Measurements from ENCODE around the gene VSTM2L.

Gene VSTM2L

DNA sequence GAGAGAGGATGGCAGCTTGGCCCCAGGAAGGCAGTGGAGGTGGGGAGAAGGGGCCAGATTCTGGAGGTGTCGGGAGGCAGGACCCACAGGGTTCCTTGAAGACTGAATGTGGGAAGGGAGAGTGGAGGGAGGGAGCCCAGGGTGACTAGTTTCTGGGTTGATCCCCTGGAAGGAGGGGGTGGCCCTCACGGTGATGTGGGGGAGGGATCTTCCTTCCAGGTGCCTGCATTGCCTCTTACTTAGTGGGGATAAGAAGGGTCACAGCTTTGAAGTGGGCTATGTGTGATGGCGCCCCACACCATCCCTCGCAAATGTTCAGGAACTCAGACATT, 26.7 kb downstream of the VSTM2L start:
- Histone ChIP-seq H3K9me3 (ENCODE audit: control insufficient read depth in 2 of 2, low read length in 2 of 2) (no peaks in the 10 kb centered on the region), H3K27me3 (ENCODE audit: control insufficient read depth in 2 of 2, insufficient read depth in 2 of 2, low read length in 2 of 2) (no peaks in the 10 kb centered on the region), H3K27ac (ENCODE audit: low read depth in 2 of 2, low read length in 2 of 2) (no peak overlapping the region), H3K9ac (ENCODE audit: low read depth in 1 of 2, low read length in 2 of 2) (no peak overlapping the region), H3K4me1 (ENCODE audit: control insufficient read depth in 2 of 2, insufficient read depth in 2 of 2, low read length in 2 of 2) (no peaks in the 10 kb centered on the region), H3K4me3 (ENCODE audit: low read length in 2 of 2) (no peak overlapping the region), H3K36me3 (ENCODE audit: control insufficient read depth in 2 of 2, insufficient read depth in 2 of 2, low read length in 2 of 2) (no peaks in the 10 kb centered on the region)

DNA sequence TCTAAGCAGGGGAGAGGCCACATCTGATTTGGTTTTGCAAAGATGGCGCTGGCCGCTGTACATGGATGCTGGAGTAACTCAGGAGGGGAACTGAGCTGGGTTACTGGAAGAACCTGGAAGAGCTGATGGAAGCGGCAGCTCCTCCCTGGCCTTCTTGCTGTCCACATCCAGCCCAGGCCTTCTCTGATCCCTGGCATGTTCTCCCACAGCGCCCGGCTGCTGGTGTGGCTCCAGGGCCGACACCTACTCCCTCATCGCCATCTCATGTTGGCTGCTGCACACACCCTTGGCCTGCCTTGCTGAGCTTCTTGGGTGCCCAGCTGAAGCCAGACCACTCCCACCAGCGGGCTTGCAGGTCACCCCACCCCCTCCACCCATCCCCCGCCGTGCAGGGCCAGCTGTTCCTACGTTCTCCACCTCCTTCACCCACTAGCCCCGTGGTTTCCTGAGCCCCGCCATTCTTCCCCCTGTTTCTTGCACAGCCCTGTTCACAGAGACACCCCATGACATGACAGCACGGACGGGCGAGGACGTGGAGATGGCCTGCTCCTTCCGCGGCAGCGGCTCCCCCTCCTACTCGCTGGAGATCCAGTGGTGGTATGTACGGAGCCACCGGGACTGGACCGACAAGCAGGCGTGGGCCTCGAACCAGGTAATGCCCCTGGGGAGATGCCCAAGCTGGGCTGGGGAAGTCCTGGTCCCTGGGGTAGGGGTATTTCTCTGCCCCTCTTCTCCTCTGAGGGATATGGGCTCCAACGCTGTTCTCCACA, 28.4 kb downstream of the VSTM2L start:
- no peak overlapping the region for H3K27ac ChIP-seq (ENCODE audit: low read depth in 2 of 2, low read length in 2 of 2)
- no peaks in the 10 kb centered on the region for H3K9me3 ChIP-seq (ENCODE audit: control insufficient read depth in 2 of 2, low read length in 2 of 2)
- H3K36me3 ChIP-seq (ENCODE audit: control insufficient read depth in 2 of 2, insufficient read depth in 2 of 2, low read length in 2 of 2), result no peaks in the 10 kb centered on the region
- H3K4me3 ChIP-seq (ENCODE audit: low read length in 2 of 2), result no peak overlapping the region
- H3K4me1 ChIP-seq (ENCODE audit: control insufficient read depth in 2 of 2, insufficient read depth in 2 of 2, low read length in 2 of 2), result no peaks in the 10 kb centered on the region
- no peak overlapping the region for H3K9ac ChIP-seq (ENCODE audit: low read depth in 1 of 2, low read length in 2 of 2)
- H3K27me3 ChIP-seq (ENCODE audit: control insufficient read depth in 2 of 2, insufficient read depth in 2 of 2, low read length in 2 of 2), result no peaks in the 10 kb centered on the region

DNA sequence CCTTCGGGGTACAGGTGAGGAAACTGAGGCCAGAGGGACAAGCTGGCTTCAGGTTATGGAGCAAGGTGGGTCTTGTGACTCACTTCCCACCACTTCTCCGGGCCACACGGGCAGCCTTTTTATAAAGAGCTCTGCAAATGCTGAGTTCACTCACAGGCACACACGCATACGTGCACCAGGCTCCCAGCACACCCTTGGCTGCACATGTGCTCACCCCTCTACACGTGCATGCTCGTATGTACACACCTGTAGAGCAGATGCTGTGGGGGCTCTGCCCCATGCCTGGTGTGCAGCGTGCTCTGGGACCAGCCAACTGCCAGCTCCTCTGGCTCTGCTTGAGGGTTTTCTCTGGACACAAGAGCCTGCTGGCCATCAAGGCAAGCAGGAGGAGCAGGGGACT, 29.1 kb downstream of the VSTM2L start:
- Histone ChIP-seq H3K36me3 (ENCODE audit: control insufficient read depth in 2 of 2, insufficient read depth in 2 of 2, low read length in 2 of 2) (no peaks in the 10 kb centered on the region), H3K27ac (ENCODE audit: low read depth in 2 of 2, low read length in 2 of 2) (no peak overlapping the region), H3K9me3 (ENCODE audit: control insufficient read depth in 2 of 2, low read length in 2 of 2) (no peaks in the 10 kb centered on the region), H3K9ac (ENCODE audit: low read depth in 1 of 2, low read length in 2 of 2) (no peak overlapping the region), H3K4me1 (ENCODE audit: control insufficient read depth in 2 of 2, insufficient read depth in 2 of 2, low read length in 2 of 2) (no peaks in the 10 kb centered on the region), H3K4me3 (ENCODE audit: low read length in 2 of 2) (no peak overlapping the region), H3K27me3 (ENCODE audit: control insufficient read depth in 2 of 2, insufficient read depth in 2 of 2, low read length in 2 of 2) (no peaks in the 10 kb centered on the region)

DNA sequence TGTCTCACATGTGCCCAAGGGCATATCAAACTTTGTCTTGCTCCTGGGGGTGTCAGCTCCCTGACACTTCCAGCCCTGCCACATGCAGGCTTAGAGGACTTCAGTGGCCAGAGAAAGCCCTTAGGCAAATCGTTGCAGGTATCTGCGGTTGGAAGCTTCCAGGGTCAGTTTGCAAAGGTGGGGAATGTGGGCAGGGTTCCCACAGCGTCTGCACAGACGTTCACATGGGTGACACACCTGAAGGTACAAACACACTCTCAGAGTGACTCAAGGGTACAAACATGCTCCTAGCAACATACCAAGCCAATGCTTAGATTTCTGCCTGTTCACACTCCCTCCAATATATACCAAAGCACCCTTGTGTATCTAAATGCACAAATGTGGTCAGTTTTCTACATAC, 30.0 kb downstream of the VSTM2L start:
- Histone ChIP-seq H3K4me1 (ENCODE audit: control insufficient read depth in 2 of 2, insufficient read depth in 2 of 2, low read length in 2 of 2) (no peaks in the 10 kb centered on the region), H3K36me3 (ENCODE audit: control insufficient read depth in 2 of 2, insufficient read depth in 2 of 2, low read length in 2 of 2) (no peaks in the 10 kb centered on the region), H3K27ac (ENCODE audit: low read depth in 2 of 2, low read length in 2 of 2) (no peak overlapping the region), H3K4me3 (ENCODE audit: low read length in 2 of 2) (no peak overlapping the region), H3K9ac (ENCODE audit: low read depth in 1 of 2, low read length in 2 of 2) (no peak overlapping the region), H3K27me3 (ENCODE audit: control insufficient read depth in 2 of 2, insufficient read depth in 2 of 2, low read length in 2 of 2) (no peaks in the 10 kb centered on the region), H3K9me3 (ENCODE audit: control insufficient read depth in 2 of 2, low read length in 2 of 2) (no peaks in the 10 kb centered on the region)

DNA sequence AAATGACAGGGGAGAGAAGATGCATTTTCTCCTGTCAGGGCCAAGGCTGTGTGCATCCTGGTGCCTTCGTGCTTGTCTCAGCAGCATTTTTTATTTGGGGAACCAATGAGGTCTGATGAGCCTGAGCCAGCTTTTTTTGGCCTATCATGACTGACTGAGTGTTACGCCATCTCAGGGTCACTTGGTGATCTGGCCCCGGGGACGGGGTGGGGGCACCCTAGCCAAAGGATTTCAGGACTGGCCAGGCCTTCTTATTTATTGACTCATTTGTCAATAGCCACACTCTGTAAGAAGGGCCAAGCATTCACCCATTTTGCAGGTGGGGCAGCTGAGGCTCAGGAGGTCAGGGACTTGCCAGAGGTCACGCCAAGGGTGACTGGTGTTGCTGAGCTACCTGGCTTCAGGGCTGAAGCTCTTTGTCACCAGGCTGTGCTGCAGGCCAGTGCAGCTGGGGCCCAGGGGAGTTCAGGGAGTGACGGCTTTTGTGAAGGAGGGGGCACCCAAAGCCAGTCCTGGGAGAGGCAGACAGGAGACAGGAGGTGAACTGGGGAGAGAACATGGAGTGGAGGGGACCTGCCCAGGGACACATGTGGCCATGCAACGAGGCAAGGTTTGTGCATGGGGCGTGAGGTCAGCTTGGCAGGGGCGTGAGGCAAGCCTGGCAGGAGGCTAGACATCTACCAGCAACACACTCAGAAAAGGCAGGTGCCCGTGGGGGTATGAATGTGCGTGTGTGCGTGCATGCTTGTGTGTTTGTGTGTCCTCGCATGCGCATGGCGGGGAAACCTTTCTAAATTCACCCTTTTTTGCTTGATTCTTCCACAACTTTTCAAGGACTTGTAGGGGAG, 31.1 kb downstream of the VSTM2L start:
- H3K4me3 ChIP-seq (ENCODE audit: low read length in 2 of 2), result no peak overlapping the region
- H3K9me3 ChIP-seq (ENCODE audit: control insufficient read depth in 2 of 2, low read length in 2 of 2), result no peaks in the 10 kb centered on the region
- no peak overlapping the region for H3K9ac ChIP-seq (ENCODE audit: low read depth in 1 of 2, low read length in 2 of 2)
- no peaks in the 10 kb centered on the region for H3K27me3 ChIP-seq (ENCODE audit: control insufficient read depth in 2 of 2, insufficient read depth in 2 of 2, low read length in 2 of 2)
- no peak overlapping the region for H3K27ac ChIP-seq (ENCODE audit: low read depth in 2 of 2, low read length in 2 of 2)
- H3K36me3 ChIP-seq (ENCODE audit: control insufficient read depth in 2 of 2, insufficient read depth in 2 of 2, low read length in 2 of 2), result no peaks in the 10 kb centered on the region
- no peaks in the 10 kb centered on the region for H3K4me1 ChIP-seq (ENCODE audit: control insufficient read depth in 2 of 2, insufficient read depth in 2 of 2, low read length in 2 of 2)

DNA sequence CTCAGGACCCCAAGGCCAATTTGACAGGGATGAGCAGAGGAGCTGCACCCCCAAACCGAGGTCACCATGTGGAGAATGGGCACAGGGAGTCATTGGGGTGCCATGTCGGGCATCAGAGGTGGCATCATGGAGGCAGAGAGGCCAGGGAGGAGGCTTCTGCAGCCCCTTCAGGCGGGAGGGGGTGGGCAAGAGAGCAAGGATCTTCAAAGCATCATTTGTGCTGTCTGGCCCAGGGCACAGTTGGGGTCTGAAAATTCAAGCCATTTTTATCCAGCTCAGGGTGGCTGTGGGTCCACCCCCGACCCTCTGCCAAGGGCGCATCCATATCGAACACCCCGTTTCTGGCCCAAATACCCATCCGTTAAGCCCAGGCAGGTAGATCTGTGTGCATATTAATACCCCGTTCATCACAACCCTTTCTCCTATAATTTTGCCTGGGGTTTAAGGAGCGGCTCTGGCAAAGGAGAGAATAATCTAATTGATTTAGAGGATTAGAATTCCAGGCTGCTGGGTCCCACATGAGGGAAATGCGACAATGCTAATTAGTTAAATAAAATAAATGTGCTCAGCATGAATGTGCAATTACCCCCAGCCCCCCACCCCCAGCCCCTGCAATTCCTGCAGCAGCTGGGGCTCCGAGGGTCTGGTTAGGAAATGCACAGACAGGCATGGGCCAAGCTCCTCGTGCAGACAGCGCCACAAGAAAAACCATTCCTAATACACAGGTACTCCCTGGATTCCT, 31.9 kb downstream of the VSTM2L start:
- H3K9me3 ChIP-seq (ENCODE audit: control insufficient read depth in 2 of 2, low read length in 2 of 2), result no peaks in the 10 kb centered on the region
- H3K27ac ChIP-seq (ENCODE audit: low read depth in 2 of 2, low read length in 2 of 2), result no peak overlapping the region
- H3K27me3 ChIP-seq (ENCODE audit: control insufficient read depth in 2 of 2, insufficient read depth in 2 of 2, low read length in 2 of 2), result no peaks in the 10 kb centered on the region
- H3K4me1 ChIP-seq (ENCODE audit: control insufficient read depth in 2 of 2, insufficient read depth in 2 of 2, low read length in 2 of 2), result no peaks in the 10 kb centered on the region
- no peak overlapping the region for H3K9ac ChIP-seq (ENCODE audit: low read depth in 1 of 2, low read length in 2 of 2)
- no peaks in the 10 kb centered on the region for H3K36me3 ChIP-seq (ENCODE audit: control insufficient read depth in 2 of 2, insufficient read depth in 2 of 2, low read length in 2 of 2)
- no peak overlapping the region for H3K4me3 ChIP-seq (ENCODE audit: low read length in 2 of 2)

DNA sequence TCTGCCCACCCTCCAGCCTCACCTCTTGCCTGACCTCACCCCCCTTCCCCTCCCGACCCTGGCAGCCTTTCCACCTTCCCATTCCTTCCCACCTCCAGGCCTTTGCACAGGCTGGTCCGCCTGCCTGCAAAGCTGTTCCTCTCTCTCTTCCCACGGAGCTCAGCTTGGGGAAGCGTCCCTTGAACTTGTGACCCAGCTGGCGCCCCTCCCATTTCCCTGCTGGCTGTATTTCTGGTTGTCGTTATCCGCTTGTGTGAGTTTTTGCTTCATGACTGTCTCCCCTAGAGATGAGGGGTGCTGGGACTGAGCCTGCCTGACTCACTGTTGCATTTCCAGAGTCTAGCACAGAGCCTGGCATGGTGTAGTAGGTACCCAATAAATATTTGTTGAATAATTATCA, 32.5 kb downstream of the VSTM2L start:
- Histone ChIP-seq H3K4me3 (ENCODE audit: low read length in 2 of 2) (no peak overlapping the region), H3K9ac (ENCODE audit: low read depth in 1 of 2, low read length in 2 of 2) (no peak overlapping the region), H3K36me3 (ENCODE audit: control insufficient read depth in 2 of 2, insufficient read depth in 2 of 2, low read length in 2 of 2) (no peaks in the 10 kb centered on the region), H3K27ac (ENCODE audit: low read depth in 2 of 2, low read length in 2 of 2) (no peak overlapping the region), H3K4me1 (ENCODE audit: control insufficient read depth in 2 of 2, insufficient read depth in 2 of 2, low read length in 2 of 2) (no peaks in the 10 kb centered on the region), H3K27me3 (ENCODE audit: control insufficient read depth in 2 of 2, insufficient read depth in 2 of 2, low read length in 2 of 2) (no peaks in the 10 kb centered on the region), H3K9me3 (ENCODE audit: control insufficient read depth in 2 of 2, low read length in 2 of 2) (no peaks in the 10 kb centered on the region)

DNA sequence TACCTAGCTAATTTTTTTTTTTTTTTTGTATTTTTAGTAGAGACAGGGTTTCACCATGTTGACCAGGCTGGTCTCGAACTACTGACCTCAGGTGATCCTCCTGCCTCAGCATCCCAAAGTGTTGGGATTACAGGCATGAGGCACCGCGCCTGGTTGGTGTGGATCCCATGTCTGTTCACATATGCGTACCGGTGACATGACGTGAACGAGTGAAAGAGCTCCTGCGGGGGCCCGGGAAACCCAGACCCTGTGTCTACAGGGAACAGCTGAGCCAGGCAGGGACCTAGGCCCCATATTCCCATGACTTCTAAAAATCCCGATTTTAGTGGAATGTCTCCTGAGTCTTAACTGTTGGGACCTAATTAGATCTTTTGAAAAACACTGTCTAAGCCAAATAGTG, 33.1 kb downstream of the VSTM2L start:
- no peaks in the 10 kb centered on the region for H3K27me3 ChIP-seq (ENCODE audit: control insufficient read depth in 2 of 2, insufficient read depth in 2 of 2, low read length in 2 of 2)
- H3K27ac ChIP-seq (ENCODE audit: low read depth in 2 of 2, low read length in 2 of 2), result no peak overlapping the region
- no peaks in the 10 kb centered on the region for H3K9me3 ChIP-seq (ENCODE audit: control insufficient read depth in 2 of 2, low read length in 2 of 2)
- H3K4me3 ChIP-seq (ENCODE audit: low read length in 2 of 2), result no peak overlapping the region
- H3K9ac ChIP-seq (ENCODE audit: low read depth in 1 of 2, low read length in 2 of 2), result no peak overlapping the region
- no peaks in the 10 kb centered on the region for H3K36me3 ChIP-seq (ENCODE audit: control insufficient read depth in 2 of 2, insufficient read depth in 2 of 2, low read length in 2 of 2)
- no peaks in the 10 kb centered on the region for H3K4me1 ChIP-seq (ENCODE audit: control insufficient read depth in 2 of 2, insufficient read depth in 2 of 2, low read length in 2 of 2)

DNA sequence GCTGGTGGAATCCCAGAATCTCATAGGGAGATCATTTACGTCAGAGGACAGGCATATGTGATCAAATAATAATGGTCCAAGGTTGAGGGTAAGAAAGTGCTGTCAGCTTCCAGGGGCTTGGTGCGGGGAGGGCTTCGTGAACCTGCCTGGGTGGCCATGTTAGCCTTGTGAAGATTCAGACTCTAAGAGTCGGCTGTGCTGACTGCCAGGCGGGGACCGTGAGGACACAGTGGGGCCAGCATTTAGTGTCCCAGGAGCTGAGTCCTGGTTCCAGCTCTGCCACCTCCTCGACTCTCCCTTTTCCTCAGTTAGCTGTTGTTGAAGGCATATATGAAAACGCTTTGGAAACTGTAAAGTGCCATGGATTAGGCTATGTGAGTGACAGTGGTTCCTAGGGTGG, 33.5 kb downstream of the VSTM2L start:
- Histone ChIP-seq H3K27me3 (ENCODE audit: control insufficient read depth in 2 of 2, insufficient read depth in 2 of 2, low read length in 2 of 2) (no peaks in the 10 kb centered on the region), H3K9me3 (ENCODE audit: control insufficient read depth in 2 of 2, low read length in 2 of 2) (no peaks in the 10 kb centered on the region), H3K4me3 (ENCODE audit: low read length in 2 of 2) (no peak overlapping the region), H3K9ac (ENCODE audit: low read depth in 1 of 2, low read length in 2 of 2) (no peak overlapping the region), H3K27ac (ENCODE audit: low read depth in 2 of 2, low read length in 2 of 2) (no peak overlapping the region), H3K4me1 (ENCODE audit: control insufficient read depth in 2 of 2, insufficient read depth in 2 of 2, low read length in 2 of 2) (no peaks in the 10 kb centered on the region), H3K36me3 (ENCODE audit: control insufficient read depth in 2 of 2, insufficient read depth in 2 of 2, low read length in 2 of 2) (no peaks in the 10 kb centered on the region)

DNA sequence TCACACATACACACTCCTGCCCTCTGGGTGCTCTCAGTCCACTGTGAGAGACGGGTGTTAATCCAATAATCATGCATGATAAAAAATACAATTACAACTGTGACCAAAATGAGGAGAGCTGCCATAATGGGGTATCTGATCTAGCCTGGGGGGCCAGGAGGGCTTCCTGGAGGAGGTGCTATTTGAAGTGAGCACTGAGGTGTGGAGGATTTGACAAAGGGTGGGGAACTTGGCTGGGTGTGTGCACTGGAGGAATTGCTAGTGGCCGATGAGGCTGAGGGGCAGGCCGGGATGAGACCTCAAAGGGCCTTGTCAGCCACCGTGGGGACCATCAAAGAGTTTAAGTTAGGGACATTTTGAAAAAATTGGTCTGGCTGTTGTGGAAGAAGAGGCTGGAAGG, 34.8 kb downstream of the VSTM2L start:
- Histone ChIP-seq H3K4me1 (ENCODE audit: control insufficient read depth in 2 of 2, insufficient read depth in 2 of 2, low read length in 2 of 2) (no peaks in the 10 kb centered on the region), H3K4me3 (ENCODE audit: low read length in 2 of 2) (no peak overlapping the region), H3K9ac (ENCODE audit: low read depth in 1 of 2, low read length in 2 of 2) (no peak overlapping the region), H3K36me3 (ENCODE audit: control insufficient read depth in 2 of 2, insufficient read depth in 2 of 2, low read length in 2 of 2) (no peaks in the 10 kb centered on the region), H3K9me3 (ENCODE audit: control insufficient read depth in 2 of 2, low read length in 2 of 2) (no peaks in the 10 kb centered on the region), H3K27me3 (ENCODE audit: control insufficient read depth in 2 of 2, insufficient read depth in 2 of 2, low read length in 2 of 2) (no peaks in the 10 kb centered on the region), H3K27ac (ENCODE audit: low read depth in 2 of 2, low read length in 2 of 2) (no peak overlapping the region)
